Stimulated activated CD4-positive, alpha-beta T cell treated with anti-CD3 and anti-CD28 coated beads, Interleukin-12 subunit alpha, Interleukin-12 subunit beta, amount 100 ng/mL, for 48 hours (primary cell): Measurements from ENCODE around the gene CYP4F12.

Experiments
- DNase-seq, 3 donors: peaks; one replicate each; pipeline ENCODE4 v3.0.0-alpha.2; 2020; ENCODE audit warnings: low read depth in 2 of 3, low spot score in 1 of 3

CYP4F12 gene

GRCh38 chr19:15714638-15715037 lies 41.8 kb downstream of the CYP4F12 start:
- no peak for DNase-seq

GRCh38 chr19:15715642-15716041 lies 42.8 kb downstream of the CYP4F12 start:
- no peak for DNase-seq

- no peak for DNase-seq
Measured at GRCh38 chr19:15717809-15718208, 44.9 kb downstream of the CYP4F12 start.

- no peak for DNase-seq
Measured at GRCh38 chr19:15721268-15721667, 48.4 kb downstream of the CYP4F12 start.

GRCh38 chr19:15722956-15723355 lies 50.1 kb downstream of the CYP4F12 start:
- DNase-seq = no peak

GRCh38 chr19:15727724-15728123 lies 54.8 kb downstream of the CYP4F12 start, which contains the start of gene OR10H2:
OR10H2 (plus strand) TSS chr19:15728024; CDS start chr19:15728044, 20 bp downstream.
- DNase-seq = no peak

GRCh38 chr19:15730538-15730937 lies 57.7 kb downstream of the CYP4F12 start:
- no peak for DNase-seq

GRCh38 chr19:15732388-15732787 lies 59.5 kb downstream of the CYP4F12 start:
- DNase-seq = no peak

- no peak for DNase-seq
Measured at GRCh38 chr19:15733895-15734294, 61.0 kb downstream of the CYP4F12 start.

- no peak for DNase-seq
Measured at GRCh38 chr19:15737722-15738121, 64.8 kb downstream of the CYP4F12 start, which contains the start of gene OR10H3. OR10H3 (plus strand) TSS chr19:15737985; CDS start chr19:15741393, 3,408 bp downstream.

GRCh38 chr19:15740785-15741184 lies 67.9 kb downstream of the CYP4F12 start:
- no peak for DNase-seq
